Caco-2 (cell line): ENCODE measurements around the gene SLC9C2. TPM values are rescaled to one million over a fixed set of nuclear protein-coding genes. Genes with fewer than 3 reads are reported as not detected.
"Not testable (repeated sequence)": the region's sequence is repeated elsewhere in the genome, so short reads cannot be mapped to it uniquely, and the experiment has no call there.

ENCODE experiments used
- BruUV-seq: library from RNA; stranded (reverse); fragments of 400-500 nt; replicated peaks from 2 replicates; lab custom pipeline; 2021; lab: Mats Ljungman, UMichigan
- CTCF ChIA-PET: fragments of 300-600 bp; sonication (Branson Sonifier 250); formaldehyde crosslinking; loops from one replicate; lab custom pipeline; 2022; ENCODE audit warnings: antibody characterized with exemption; lab: Charles Lee
- POLR2A ChIA-PET: fragments of 300-600 bp; sonication (Branson Sonifier 250); formaldehyde crosslinking; loops from one replicate; lab custom pipeline; 2022; ENCODE audit warnings: antibody characterized with exemption; lab: Charles Lee
- DNase-seq, 2 experiments: peaks; one replicate each; pipeline versions ENCODE4 v3.0.0 to v3.0.0-alpha.2; 2020 to 2022
- H3K27me3 ChIP-seq: replicated peaks from 2 replicates; pipeline ENCODE4 v1.6.0; 2011; ENCODE audit warnings: low read length; ENCODE audit not compliant: control insufficient read depth, insufficient read depth
- H3K36me3 ChIP-seq: 2 replicates; pipeline ENCODE4 v1.5.1; 2011; ENCODE audit warnings: low read length; ENCODE audit not compliant: control insufficient read depth, insufficient read depth
- H3K4me1 ChIP-seq: fragments of 250-450 bp; sonication (Bioruptor Pico); 2 replicates; pipeline ENCODE4 v1.5.1; 2020; ENCODE audit warnings: mild to moderate bottlenecking
- H3K4me3 ChIP-seq: 2 replicates; pipeline ENCODE4 v1.5.1; 2011; ENCODE audit warnings: low read depth, mild to moderate bottlenecking, control low read depth, low read length
- H3K9me3 ChIP-seq: fragments of 250-450 bp; sonication (Bioruptor Pico); 2 replicates; pipeline ENCODE4 v1.5.1; 2020; ENCODE audit warnings: mild to moderate bottlenecking, moderate library complexity
- H3K27ac Mint-ChIP-seq: one replicate; pipeline ENCODE4 v1.8.0; 2022; ENCODE audit warnings: mixed read lengths; ENCODE audit not compliant: unreplicated experiment
- H3K27me3 Mint-ChIP-seq: one replicate; pipeline ENCODE4 v1.8.0; 2022; ENCODE audit warnings: mixed read lengths; ENCODE audit not compliant: insufficient read depth, unreplicated experiment
- H3K36me3 Mint-ChIP-seq: one replicate; pipeline ENCODE4 v1.8.0; 2022; ENCODE audit warnings: mild to moderate bottlenecking, mixed read lengths; ENCODE audit not compliant: insufficient read depth, unreplicated experiment
- H3K4me1 Mint-ChIP-seq: one replicate; pipeline ENCODE4 v1.8.0; 2022; ENCODE audit warnings: low read depth, mixed read lengths; ENCODE audit not compliant: unreplicated experiment
- H3K4me3 Mint-ChIP-seq: one replicate; pipeline ENCODE4 v1.8.0; 2022; ENCODE audit warnings: mild to moderate bottlenecking, moderate library complexity, mixed read lengths; ENCODE audit not compliant: unreplicated experiment
- H3K9me3 Mint-ChIP-seq: one replicate; pipeline ENCODE4 v1.8.0; 2022; ENCODE audit warnings: mixed read lengths; ENCODE audit not compliant: unreplicated experiment
- CTCF ChIP-seq, 2 experiments: fragments of 200-600 bp in 1 of 2; IDR thresholded peaks; 1 replicate in 1 of 2; 2 replicates in 1 of 2; pipeline versions ENCODE4 v1.5.1 to v1.8.0; 2011 to 2022; ENCODE audit warnings: antibody characterized with exemption in 1 of 2, control low read depth in 1 of 2, inconsistent platforms in 1 of 2, low read depth in 1 of 2, low read length in 1 of 2, mild to moderate bottlenecking in 1 of 2, moderate library complexity in 1 of 2; ENCODE audit not compliant: insufficient read depth in 1 of 2, severe bottlenecking in 1 of 2, unreplicated experiment in 1 of 2
- intact Hi-C: fragments of 100-400 bp; cut with micrococcal nuclease; formaldehyde crosslinking; loops from one replicate; pipeline ENCODE4 v1.10.0; 2022; ENCODE audit not compliant: unreplicated experiment
- total RNA-seq: library from RNA; stranded (reverse); gene quantifications from 2 replicates; pipeline ENCODE4 v1.2.3, GENCODE V29; 2022

Gene SLC9C2
- total RNA-seq, 1 experiment from 2014 or later: not detected

- TF ChIP-seq CTCF (IDR thresholded peaks at IDR 0.05; ENCODE audit: insufficient read depth in 1 of 2, low read depth in 1 of 2, low read length in 1 of 2, severe bottlenecking in 1 of 2, unreplicated experiment in 1 of 2): no peak
- no peak for DNase-seq
- H3K4me1 Mint-ChIP-seq: no peaks in the 10 kb centered on the region
- no peaks in the 10 kb centered on the region for H3K4me1 ChIP-seq
- H3K36me3 ChIP-seq: no peaks in the 10 kb centered on the region
- ChIA-PET CTCF (no interaction called here), POLR2A (no interaction called here)
- H3K27ac Mint-ChIP-seq: no peak overlapping the region
- no peaks in the 10 kb centered on the region; the same call in 1 of the 2 replicates for H3K9me3 ChIP-seq
- no peaks in the 10 kb centered on the region for H3K27me3 ChIP-seq
- H3K4me3 Mint-ChIP-seq: no peak overlapping the region
- H3K4me3 ChIP-seq: no peak overlapping the region
- H3K27me3 Mint-ChIP-seq: peaks cover 5% of the 10 kb centered on the region
- H3K36me3 Mint-ChIP-seq: no peaks in the 10 kb centered on the region
- intact Hi-C loops: no loop called here
- peaks cover 21% of the 10 kb centered on the region for H3K9me3 Mint-ChIP-seq
- BruUV-seq: no TSS peak
Measured at GRCh38 chr1:173570370-173571007, 32.4 kb downstream of the SLC9C2 start.

DNA sequence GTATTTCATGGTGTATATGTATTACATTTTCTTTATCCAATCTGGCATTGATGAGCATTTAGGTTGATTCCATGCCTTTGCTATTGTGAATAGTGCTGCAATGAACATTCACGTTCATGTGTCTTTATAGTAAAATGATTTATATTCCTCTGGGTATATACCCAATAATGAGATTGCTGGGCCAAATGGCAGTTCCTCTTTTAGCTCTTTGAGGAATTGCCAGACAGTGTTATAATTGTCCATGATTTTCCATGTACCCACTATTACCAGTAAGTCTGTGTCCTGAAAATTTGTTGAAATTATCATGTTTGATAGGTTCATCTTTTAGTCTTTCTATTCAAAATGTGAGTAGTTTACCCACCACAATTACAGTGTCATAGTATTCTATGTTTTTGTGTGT, 34.4 kb downstream of the SLC9C2 start:
- ChIA-PET POLR2A (no interaction called here), CTCF (no interaction called here)
- TF ChIP-seq CTCF (IDR thresholded peaks at IDR 0.05; ENCODE audit: insufficient read depth in 1 of 2, low read depth in 1 of 2, low read length in 1 of 2, severe bottlenecking in 1 of 2, unreplicated experiment in 1 of 2): no peak
- H3K36me3 ChIP-seq: no peaks in the 10 kb centered on the region
- H3K4me3 ChIP-seq: no peak overlapping the region
- Mint-ChIP-seq H3K27ac (no peak overlapping the region), H3K4me1 (no peaks in the 10 kb centered on the region), H3K27me3 (peaks cover 13% of the 10 kb centered on the region), H3K9me3 (peaks cover 21% of the 10 kb centered on the region), H3K4me3 (no peak overlapping the region), H3K36me3 (no peaks in the 10 kb centered on the region)
- H3K27me3 ChIP-seq: no peaks in the 10 kb centered on the region
- BruUV-seq: no TSS peak
- H3K4me1 ChIP-seq: no peaks in the 10 kb centered on the region
- H3K9me3 ChIP-seq: no peaks in the 10 kb centered on the region; the same call in 1 of the 2 replicates
- DNase-seq: no peak
- intact Hi-C loops: no loop called here

- BruUV-seq, H3K4me3 Mint-ChIP-seq: not testable (repeated sequence)
Measured at GRCh38 chr1:173563846-173564245, 39.0 kb downstream of the SLC9C2 start.

More at GRCh38 chr1:173563846-173564245, 39.0 kb downstream of the SLC9C2 start:
- DNase-seq, H3K4me1 ChIP-seq, H3K36me3 ChIP-seq, H3K4me1 Mint-ChIP-seq, H3K27me3 ChIP-seq, H3K9me3 ChIP-seq, POLR2A ChIA-PET, CTCF ChIA-PET, intact Hi-C loops, H3K4me3 ChIP-seq, H3K27ac Mint-ChIP-seq, H3K36me3 Mint-ChIP-seq: not testable (repeated sequence)
- H3K9me3 Mint-ChIP-seq: peaks cover 21% of the 10 kb centered on the region
- H3K27me3 Mint-ChIP-seq: peaks cover 16% of the 10 kb centered on the region
